Amniotic stem cell (primary cell): ENCODE results near the gene AGGF1.
"Not testable (repeated sequence)": the region's sequence is repeated elsewhere in the genome, so short reads cannot be mapped to it uniquely, and the experiment has no call there.

Experiments used
- DNase-seq: peaks from one replicate; lab custom pipeline; 2025; lab: John Stamatoyannopoulos, UW

Gene AGGF1

GRCh38 chr5:77086689-77087483 lies 56.7 kb downstream of the AGGF1 start, which contains the start of gene ZBED3:
ZBED3 (minus strand) TSS chr5:77087285; CDS start chr5:77077878, 9,407 bp downstream.
- peak; percentile 22 for DNase-seq

- no peak for DNase-seq
These were observed 57.5 kb downstream of the AGGF1 start for GRCh38 chr5:77087484-77088261.

GRCh38 chr5:77095189-77095588 lies 65.0 kb downstream of the AGGF1 start:
- no peak for DNase-seq

- no peak for DNase-seq
These were observed 71.1 kb downstream of the AGGF1 start for GRCh38 chr5:77101298-77101697.

DNA sequence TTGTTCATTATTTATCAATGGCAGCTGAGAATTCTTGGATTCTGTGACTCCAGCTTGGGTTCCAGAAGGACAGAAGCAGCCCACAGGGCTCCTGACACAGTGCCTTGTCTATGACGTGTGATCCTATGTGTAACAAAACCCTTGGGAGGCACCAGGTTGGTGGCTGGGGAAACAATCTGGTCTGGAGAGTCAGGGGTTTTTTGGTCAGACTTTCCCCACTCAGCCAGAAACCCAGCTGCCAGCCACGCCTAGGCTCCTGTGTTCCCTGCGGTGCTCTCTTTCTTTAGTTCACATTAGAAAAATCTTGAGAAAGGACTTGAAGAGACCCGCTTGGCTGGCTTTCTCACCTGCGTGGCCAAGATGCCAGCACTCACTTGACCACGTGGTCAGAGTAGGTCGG lies 72.3 kb downstream of the AGGF1 start:
- no peak for DNase-seq

GRCh38 chr5:77103457-77103856 lies 73.3 kb downstream of the AGGF1 start:
- no peak for DNase-seq

DNA sequence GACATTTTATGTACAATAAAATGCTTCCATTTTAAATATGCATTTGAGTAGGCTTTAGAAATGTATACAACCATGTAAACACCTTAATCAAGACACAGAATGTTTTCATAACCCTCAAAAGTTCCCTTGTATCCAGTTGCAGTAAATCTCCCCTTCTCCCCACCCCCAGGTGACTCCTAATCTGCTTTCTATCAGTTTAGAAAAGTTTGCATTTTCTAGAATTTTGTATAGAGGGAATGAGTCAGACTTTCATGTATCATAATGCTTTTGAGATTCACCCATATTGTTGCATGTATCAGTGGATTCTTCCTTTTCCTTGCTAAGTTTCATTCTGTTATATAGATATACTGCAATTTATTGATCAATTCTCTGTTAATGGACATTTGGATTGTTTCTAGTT lies 74.6 kb downstream of the AGGF1 start:
- no peak for DNase-seq

GRCh38 chr5:77107035-77107434 lies 76.8 kb downstream of the AGGF1 start:
- DNase-seq, result not testable (repeated sequence)
